Activated CD8-positive, alpha-beta memory T cell treated with anti-CD3 and anti-CD28 coated beads, Interleukin-2, amount 50 U/mL, for 1 hour (primary cell): Measurements from ENCODE around the gene PRPSAP1.

Experiments used
- DNase-seq: peaks from one replicate; pipeline ENCODE4 v3.0.0-alpha.2; 2020; ENCODE audit errors: extremely low read depth

PRPSAP1 gene, protein sequence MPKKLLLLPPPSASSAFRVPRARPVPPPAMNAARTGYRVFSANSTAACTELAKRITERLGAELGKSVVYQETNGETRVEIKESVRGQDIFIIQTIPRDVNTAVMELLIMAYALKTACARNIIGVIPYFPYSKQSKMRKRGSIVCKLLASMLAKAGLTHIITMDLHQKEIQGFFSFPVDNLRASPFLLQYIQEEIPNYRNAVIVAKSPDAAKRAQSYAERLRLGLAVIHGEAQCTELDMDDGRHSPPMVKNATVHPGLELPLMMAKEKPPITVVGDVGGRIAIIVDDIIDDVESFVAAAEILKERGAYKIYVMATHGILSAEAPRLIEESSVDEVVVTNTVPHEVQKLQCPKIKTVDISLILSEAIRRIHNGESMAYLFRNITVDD

DNA sequence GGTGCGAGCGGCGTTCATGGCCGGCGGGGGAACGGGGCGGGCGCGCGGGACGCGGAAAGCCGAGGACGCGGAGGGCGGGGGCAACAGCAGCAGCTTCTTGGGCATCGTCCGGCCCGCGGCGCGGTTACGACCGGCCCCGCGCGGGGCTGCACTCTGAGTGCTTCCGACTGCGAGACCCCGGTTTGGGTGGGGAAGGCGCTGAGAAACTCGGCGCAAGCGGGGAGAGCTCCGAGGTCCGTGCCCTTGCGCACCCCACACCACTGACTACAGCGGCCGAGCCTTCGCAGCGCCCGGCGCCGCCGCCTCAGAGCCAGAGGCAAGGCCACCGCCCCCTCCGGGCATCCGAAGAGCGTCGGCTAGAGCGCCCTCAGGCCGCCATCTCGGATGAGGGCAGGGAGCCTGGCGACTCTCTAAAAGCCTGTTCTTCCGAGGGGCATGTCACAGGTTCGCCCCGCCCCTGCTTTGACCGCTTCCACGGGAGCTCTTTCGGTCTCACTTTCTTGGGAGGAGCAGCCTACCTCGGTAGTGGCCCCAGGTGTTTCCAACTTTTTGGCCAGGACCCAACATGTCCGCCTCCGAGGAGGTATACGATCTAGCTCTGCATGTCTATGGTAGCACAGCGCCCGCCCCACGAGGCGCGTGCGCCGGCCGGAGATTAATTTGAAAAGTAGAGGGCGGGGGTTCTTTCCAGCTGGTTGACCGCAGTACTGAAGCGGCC, at the start of gene PRPSAP1:
TSS of gene PRPSAP1 (minus strand) at position 318 of the 718 bp plus-strand sequence. CDS start at position 105, 213 bp downstream.
- peak; percentile 39 for DNase-seq

DNA sequence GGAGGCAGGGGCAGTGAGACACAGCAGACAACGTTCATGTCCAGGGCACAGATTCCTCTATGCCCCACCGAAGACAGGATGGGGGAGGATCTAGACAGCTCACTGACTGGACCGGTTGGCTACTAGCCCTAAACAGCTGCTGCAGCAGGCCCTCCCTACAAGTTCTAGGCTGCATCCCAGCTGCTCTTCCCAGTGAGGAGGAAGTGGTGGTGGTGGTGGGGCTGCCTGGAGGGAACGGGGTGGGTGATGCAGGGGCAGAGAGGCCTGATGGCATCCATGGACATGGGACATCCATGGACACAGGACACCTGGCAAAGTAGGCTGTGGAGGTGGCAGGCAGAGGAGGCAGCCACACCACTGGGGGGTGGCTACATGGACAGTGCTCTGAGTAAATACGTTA, 49.0 kb upstream of the PRPSAP1 start:
- DNase-seq = no peak

DNA sequence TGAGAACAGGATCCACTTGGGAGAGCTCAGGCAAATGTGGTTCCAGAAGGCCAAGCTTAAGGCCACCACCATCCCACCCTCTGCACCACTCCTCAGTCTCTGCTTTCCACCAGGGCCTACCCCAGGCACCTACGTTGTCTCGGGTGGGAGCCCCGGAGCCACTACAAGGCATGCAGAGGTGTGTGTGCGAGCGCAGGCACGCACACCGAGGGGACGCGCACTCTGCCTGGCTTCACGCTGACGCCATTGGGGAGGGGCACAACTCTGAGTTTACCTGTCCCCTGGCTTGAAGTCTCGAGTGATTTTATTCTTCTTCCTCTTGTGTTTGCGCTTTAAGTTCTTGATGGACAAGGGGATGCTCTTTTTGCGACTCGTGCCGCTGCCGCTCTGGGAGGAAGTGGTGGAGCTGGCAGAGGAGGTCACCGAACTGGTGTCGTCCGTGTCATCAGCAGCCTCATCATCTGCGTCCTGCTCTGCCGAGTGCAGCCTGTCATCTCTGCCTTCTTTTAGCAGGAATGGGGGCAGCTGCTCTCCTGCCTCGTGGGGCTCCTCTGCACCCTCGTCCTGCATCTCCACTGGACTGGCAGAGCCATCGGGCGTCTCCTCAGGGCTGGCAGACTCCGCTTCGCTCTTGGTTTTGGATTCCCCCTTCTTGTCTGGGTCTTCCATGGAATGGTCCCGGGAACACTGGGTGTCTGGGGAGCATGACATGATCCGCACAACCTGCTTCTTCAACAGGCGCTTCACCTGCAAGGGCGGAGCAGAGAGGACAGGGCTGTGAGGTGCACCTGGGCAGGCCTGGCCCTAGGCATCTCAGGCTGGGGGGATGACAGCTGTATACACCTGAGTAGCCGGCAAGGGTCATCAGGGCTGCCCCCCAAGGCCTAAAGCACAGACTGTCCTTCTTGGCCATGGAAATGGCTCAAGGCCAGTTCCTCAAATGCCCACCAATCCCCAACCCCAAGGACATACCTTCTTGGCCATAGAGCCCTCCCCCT, 45.8 kb upstream of the PRPSAP1 start:
- no peak for DNase-seq

DNA sequence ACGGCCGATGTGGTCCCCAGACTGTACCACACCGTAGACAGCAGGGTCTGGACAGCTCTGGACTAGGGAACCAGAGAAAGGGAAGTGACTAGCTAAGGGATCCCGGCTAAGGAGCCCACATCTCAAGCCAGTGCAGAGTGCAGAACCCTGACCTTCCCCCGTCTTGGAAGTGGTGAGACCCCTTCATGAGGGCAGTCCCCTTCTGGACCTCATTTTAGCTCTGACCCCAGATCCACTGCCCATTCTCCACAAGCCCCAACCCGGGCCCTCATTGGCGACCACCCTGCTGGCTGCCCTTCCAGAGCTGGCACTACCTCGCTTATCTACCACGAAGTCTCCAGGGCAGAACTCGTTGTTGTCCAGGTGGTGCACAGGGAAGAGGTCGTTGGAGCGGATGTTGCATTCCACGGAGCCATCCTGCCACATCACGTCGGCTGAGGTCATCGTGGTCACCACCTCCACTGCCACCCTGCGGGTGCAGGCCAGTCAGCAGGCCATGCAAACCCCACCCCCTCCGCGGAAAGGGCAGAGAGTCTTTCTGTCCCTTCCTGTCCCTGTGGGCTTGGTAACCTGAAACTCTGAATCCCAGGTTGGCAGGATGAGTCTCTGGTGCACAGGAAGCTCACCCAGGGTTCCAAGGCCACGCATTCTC, 44.9 kb upstream of the PRPSAP1 start:
- no peak for DNase-seq

DNA sequence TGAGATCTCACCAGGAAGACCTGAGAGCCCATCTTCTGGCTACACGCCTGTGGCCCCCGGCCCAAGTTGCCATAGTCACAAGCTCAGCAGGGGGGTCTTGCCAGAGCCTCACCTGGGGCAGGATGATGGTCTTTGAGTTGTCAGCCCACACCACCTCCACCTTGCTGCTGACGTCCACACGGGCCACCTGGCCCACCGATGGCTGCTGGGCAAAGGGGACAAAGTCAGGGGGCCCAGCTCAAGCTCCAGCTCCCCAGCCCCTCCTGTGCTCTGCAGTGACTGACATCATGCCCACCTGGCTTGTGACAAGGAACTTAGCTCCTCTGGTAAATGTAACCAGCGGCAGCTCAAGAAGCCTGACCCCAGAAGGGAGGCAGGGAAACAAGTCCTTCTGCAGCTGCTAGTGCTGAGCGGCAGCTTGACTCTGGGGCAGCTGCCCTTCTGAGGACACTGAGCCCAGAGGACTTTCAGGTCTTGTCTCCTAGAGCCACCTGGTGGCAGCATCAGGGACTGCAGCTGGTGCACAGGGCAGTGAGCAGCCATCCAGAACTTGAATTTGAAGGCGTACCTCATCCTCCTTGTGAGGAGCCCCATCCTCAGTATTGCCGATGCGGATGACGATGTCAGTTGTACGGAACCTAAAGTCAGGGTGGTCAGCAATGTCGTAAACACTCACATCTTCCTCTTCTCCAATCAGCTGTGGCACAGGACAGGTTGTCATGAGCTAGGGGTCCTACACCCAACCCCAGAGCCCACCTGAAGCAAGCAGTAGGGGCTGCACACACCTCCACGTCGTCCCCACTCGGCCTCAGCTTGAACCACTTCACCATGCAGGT, 44.2 kb upstream of the PRPSAP1 start:
- DNase-seq = peak; percentile 58

DNA sequence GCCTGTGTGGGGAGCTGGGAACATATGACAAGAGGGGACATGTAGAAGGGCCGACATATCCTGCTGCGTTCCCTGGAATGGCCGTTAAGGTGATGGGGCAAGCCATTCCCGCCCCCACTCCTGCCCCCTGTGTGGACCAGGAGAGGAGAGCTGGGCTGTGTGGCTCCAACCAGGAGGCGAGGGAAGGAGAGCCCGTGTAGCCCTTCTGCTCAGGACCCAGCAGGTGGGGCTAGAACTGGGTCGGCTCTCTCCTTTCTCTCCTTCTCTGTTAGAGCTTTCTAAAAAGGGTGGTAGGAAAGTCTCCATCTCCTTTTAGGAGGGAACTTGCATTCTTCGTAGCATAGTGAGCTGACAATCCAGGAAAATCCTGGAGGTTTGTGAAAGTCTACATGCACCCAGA, 43.5 kb upstream of the PRPSAP1 start:
- DNase-seq = no peak

DNA sequence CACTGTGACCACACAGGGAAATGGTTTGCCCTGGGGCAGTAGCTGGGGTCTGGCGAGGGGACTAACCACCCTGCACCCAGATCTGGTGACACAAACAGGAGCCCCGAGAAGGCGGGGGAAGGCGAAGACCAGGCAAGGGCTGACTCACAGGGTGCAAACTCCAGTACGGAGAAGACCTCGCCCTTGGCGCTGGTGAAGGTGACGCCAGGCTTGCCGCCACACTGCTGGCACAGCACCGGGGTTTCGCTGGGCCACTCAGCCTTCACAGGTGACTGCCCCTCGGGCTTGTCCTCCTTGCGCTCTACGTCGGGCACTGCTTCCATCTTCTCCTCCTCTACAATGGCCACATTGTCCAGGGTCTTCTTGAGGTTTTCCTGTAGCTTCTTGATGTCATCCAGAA, 42.3 kb upstream of the PRPSAP1 start:
- no peak for DNase-seq

DNA sequence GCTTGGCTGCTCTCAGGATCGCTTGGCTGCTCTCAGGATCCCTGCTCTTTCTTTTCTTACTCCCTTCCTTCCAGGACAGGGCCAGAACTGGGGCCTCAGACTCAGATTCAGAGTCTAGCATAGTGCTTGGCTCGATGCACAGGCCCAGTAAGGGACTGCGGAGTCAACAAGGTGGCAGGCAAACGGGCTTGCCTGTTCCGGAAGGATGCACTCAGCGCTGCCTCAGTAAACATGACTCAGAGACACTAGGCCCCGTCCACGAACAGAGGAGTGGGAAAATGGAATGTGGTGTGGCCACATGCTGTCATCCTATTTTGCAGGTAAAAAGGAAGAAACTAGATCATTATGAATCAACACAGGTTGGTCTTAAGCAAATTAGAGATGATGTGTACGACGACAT, 40.5 kb upstream of the PRPSAP1 start:
- no peak for DNase-seq

DNA sequence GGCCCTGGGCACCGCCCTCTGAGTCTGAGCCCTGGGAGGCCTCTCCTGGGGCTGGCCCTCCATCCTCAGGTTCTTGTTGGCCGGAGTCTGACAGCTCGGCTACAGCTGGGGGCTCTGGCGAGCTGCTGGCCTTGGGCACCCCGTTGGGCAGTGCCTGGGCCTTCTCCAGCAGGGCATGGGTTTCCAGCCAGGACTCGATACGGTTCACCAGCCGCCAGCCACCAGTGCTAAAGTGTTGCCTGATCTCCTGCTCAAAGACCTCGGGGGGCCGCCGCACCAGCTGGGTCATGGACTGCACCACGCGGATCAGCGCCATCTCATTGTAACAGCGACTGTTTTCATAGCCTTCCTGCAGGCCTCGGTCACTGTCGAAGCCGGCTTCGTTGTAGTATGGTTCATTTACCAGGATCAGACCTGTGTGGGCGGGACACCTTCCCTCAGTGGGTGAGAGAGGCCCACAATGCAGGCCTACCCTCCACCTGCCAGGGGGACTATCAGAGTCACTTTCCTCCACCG, 37.5 kb upstream of the PRPSAP1 start:
- DNase-seq = no peak

DNA sequence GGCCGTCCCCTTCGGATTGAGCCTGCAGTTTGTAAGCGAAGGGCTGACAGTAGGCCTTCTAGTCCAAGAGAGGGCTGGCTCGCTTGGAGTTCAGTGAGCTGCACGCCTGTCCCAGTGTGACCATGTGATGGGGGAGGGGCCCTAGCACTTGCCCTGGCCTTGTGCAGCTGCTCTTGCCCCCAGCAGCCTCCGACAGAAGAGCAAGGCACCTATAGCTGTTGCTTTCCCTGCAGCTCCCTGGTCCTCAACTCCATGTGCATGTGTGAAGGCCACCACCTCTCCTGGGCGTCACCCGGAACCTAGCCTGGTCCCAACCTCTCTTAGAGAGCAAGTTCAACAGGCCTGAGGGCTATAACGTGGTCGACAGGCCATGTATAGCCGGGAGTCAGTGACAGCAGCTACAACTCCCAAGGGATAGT, 36.3 kb upstream of the PRPSAP1 start:
- DNase-seq = no peak

DNA sequence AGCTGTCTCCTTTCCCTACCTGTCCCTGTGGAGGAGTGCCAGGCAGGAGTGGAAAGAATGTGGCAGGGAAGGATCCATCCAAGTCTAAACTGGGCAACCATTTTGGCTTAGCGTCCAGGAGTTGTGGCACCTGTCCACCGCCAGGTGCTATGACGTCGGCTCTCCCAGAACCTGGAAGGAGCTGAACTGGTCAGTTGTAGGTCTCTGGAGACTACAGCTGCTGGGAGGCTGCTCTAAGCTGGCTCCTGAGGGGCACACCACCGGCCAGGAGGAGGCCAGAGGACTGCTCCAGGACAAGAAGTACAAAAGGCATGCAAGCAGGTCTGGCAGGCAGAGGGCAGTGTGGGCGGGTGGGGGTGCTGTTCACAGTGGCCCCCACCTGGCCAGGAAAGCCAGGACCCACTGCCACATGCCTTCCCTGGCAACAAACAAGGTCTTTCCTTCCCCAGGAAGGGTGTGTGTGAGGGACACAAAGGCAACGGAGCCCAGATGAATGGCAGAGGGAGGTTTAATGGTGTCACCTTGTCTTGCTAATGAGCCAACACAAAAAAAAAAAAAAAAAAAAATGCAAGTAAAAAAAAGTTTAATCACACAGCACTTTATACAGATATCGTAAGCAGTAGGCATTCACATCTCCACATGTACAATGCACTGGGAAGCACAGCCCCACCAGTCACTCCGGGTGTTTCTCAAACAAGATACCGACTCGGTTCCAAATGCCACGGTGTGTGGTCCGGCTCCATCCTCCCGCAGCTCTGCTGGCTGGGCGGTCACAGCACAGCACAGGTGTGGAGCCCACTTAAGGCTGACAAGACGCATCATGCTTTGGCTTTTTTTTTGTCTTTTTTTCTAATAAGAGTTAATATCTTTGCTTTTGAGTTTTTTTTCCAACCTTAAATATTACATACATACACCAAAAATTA, 35.5 kb upstream of the PRPSAP1 start:
- no peak for DNase-seq

DNA sequence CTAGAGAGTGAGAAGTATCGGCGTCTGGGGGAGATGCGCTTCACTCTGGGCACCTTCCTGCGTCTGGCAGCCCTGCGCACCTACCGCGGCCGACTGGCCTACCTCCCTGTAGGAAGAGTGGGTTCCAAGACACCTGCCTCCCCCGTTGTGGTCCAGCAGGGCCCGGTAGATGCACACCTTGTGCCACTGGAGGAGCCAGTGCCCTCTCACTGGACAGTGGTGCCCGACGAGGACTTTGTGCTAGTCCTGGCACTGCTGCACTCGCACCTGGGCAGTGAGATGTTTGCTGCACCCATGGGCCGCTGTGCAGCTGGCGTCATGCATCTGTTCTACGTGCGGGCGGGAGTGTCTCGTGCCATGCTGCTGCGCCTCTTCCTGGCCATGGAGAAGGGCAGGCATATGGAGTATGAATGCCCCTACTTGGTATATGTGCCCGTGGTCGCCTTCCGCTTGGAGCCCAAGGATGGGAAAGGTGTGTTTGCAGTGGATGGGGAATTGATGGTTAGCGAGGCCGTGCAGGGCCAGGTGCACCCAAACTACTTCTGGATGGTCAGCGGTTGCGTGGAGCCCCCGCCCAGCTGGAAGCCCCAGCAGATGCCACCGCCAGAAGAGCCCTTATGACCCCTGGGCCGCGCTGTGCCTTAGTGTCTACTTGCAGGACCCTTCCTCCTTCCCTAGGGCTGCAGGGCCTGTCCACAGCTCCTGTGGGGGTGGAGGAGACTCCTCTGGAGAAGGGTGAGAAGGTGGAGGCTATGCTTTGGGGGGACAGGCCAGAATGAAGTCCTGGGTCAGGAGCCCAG, 33.5 kb upstream of the PRPSAP1 start:
- no peak for DNase-seq

DNA sequence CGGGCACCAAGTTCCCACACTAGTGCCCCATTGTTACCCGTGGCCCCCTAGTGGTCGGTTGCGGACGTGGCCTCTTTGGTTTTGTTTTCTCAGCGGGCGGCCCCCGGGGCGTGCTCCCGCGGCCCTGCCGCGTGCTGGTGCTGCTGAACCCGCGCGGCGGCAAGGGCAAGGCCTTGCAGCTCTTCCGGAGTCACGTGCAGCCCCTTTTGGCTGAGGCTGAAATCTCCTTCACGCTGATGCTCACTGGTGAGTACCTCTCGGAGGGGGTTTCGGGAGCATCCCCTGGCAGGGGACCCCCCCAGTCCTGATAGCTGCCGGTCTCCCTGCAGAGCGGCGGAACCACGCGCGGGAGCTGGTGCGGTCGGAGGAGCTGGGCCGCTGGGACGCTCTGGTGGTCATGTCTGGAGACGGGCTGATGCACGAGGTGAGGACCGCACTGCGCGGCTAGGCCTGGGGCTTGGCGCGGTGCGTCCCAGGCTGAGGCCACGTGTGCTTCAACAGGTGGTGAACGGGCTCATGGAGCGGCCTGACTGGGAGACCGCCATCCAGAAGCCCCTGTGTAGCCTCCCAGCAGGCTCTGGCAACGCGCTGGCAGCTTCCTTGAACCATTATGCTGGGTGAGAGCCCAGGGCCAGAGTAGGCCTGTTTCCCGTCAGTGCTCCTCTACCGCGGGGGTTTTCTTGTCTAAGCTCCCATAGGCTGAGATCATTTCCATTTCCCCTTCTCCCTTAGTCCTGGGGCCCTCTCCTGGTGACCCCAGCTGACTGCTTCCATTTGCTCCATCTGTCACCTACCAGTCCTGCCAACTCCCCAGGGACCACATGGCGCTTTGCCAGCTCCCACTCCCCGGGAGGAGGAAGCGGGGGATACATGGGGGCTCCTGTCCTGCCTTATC, 32.4 kb upstream of the PRPSAP1 start:
- peak; percentile 53 for DNase-seq

DNA sequence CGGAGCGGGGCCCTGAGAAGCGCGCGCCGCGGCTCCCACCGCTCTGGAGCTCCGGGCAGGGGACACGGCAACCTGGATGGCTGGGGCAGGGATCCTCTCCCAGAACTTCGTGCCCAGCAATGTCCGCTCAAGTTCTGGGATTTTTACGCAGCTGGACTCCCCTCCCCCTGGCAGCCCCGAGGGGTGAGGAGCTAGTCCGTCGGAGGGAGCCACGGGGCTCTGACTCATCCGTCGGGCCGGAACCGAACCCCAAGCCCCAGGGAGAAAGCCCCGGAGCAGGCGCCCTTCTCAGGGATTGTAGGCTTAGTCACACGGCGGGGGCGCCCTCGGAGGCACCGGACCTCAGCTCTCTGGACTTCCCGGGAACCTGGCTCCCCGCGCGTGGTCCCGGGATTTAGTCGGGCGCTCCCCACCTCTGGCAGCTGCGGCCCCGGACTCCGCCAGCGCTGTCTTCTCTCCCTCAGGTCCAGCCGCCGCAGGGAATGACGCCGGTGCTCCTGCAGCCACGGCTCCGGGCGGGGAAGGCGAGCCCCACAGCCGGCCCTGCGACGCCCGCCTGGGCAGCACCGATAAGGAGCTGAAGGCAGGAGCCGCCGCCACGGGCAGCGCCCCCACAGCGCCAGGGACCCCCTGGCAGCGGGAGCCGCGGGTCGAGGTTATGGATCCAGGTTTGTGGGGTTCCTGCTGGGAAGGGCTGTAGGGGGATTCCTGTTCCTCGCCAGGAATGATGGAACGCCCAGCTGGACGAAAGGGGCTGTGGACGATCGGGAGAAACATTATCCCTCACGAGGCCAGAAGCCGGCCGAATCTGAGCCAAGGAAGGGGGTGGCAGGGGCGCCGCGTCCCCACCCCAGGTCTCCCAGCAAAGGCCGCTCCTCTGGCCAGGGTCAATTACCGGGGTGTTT, 31.5 kb upstream of the PRPSAP1 start:
- DNase-seq = no peak

DNA sequence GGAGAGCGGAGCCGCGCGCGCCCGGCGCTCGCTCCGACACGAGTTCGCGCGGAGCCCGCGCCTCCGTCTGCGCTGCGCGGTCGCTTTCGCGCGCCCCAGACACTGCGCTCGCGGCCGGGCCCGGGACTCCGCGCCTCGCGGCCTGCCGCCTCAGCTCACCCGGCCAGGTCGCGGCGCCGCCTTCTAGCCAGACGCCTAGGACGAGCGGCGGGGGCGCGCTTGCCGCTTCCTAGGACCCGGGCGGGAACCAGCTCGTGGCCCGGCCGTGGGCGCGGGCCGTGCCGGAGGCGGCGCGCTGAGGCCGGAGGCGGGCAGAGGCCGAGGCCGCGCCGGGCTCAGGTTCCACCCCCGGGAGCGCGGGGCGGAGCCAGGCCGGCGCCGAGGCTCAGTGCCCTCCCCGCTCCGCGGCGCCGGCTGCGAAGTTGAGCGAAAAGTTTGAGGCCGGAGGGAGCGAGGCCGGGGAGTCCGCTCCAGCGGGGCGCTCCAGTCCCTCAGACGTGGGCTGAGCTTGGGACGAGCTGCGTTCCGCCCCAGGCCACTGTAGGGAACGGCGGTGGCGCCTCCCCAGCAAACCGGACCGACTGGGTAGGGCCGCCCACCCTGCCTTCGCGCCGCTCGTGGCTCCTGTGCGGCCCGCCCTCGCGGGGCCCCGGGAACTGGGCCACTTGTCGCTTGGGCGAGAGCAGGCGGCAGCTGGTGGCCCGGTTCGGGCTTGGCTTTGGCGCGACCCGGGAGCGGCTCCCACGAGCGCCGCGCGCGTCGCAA, 30.7 kb upstream of the PRPSAP1 start, which contains the start of gene SPHK1:
TSS of gene SPHK1 (plus strand) at position 388 of the 765 bp plus-strand sequence. CDS start 1,036 bp downstream, outside the sequence.
- DNase-seq = no peak
